Measurements from ENCODE around the gene EEFSEC. TPM values are rescaled to one million over a fixed set of nuclear protein-coding genes. Genes with fewer than 3 reads are reported as not detected.

Gene EEFSEC
- total and polyA plus RNA-seq, 2 experiments from 2014 or later: 10.1 to 16.2 TPM

DNA sequence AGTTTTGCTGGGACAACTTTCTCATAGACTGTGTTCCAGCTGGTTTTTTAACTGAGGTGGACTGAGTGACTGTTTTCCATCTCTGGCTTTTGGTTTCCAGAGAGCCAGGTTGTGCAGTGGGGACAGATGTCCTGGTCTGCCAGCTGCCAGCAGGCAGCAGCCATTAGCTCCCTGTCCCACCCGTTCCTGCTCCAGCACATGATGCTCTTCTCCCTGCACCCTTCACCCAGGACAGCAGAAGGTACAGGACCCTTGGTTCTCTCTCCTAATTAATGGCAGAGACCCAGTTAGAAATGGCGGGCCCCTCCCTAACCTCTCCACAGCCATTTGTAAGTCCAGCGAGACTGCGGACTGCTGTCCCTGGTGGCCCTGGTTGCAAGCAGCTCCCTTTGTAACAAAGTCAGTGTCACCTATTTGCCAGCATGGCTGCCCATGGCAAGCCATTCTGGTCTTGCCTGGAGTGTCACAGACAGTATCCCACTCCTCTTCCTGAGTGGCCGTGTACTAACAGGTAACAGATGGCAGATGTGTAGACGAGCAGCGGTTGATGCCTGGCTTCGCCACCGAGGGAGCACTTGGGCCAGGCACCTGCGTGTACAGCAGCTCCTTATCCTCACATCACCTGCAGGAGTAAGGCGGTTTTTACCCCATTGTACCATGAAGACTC, 165.1 kb downstream of the EEFSEC start:
- Histone ChIP-seq H2AFZ (no peak overlapping the region), H3K4me2 (no peak overlapping the region), H3K4me1 (ENCODE audit: insufficient read depth) (no peaks in the 10 kb centered on the region), H3K4me3 (no peak overlapping the region), H3K36me3 (ENCODE audit: insufficient read depth) (no peaks in the 10 kb centered on the region), H3F3A (replicated peaks; ENCODE audit: low read depth) (no peaks in the 10 kb centered on the region), H3K27ac (ENCODE audit: low read depth) (no peak overlapping the region), H4K20me1 (replicated peaks; ENCODE audit: insufficient read depth) (no peaks in the 10 kb centered on the region), H3K9me2 (ENCODE audit: insufficient read depth) (no peaks in the 10 kb centered on the region), H3K79me2 (replicated peaks; ENCODE audit: insufficient read depth) (no peaks in the 10 kb centered on the region), H3K27me3 (ENCODE audit: insufficient read depth) (no peaks in the 10 kb centered on the region)
- no peak for TF ChIP-seq ZNF462 (CRISPR knock-in tag; IDR thresholded peaks at IDR 0.05)
- TF ChIP-seq STAT1 (IDR thresholded peaks at IDR 0.05; ENCODE audit: unreplicated experiment): no peak
- no peak for TF ChIP-seq ZNF331 (CRISPR knock-in tag; IDR thresholded peaks at IDR 0.05; ENCODE audit: low read depth)
- TF ChIP-seq, protein P1, sequence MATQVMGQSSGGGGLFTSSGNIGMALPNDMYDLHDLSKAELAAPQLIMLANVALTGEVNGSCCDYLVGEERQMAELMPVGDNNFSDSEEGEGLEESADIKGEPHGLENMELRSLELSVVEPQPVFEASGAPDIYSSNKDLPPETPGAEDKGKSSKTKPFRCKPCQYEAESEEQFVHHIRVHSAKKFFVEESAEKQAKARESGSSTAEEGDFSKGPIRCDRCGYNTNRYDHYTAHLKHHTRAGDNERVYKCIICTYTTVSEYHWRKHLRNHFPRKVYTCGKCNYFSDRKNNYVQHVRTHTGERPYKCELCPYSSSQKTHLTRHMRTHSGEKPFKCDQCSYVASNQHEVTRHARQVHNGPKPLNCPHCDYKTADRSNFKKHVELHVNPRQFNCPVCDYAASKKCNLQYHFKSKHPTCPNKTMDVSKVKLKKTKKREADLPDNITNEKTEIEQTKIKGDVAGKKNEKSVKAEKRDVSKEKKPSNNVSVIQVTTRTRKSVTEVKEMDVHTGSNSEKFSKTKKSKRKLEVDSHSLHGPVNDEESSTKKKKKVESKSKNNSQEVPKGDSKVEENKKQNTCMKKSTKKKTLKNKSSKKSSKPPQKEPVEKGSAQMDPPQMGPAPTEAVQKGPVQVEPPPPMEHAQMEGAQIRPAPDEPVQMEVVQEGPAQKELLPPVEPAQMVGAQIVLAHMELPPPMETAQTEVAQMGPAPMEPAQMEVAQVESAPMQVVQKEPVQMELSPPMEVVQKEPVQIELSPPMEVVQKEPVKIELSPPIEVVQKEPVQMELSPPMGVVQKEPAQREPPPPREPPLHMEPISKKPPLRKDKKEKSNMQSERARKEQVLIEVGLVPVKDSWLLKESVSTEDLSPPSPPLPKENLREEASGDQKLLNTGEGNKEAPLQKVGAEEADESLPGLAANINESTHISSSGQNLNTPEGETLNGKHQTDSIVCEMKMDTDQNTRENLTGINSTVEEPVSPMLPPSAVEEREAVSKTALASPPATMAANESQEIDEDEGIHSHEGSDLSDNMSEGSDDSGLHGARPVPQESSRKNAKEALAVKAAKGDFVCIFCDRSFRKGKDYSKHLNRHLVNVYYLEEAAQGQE (IDR thresholded peaks at IDR 0.05; ENCODE audit: unreplicated experiment): no peak
- TF ChIP-seq CREB1 (CRISPR knock-in tag; IDR thresholded peaks at IDR 0.05; ENCODE audit: low read depth): no peak
- no peak for TF ChIP-seq NANOG (IDR thresholded peaks at IDR 0.05; ENCODE audit: borderline replicate concordance)
- H3K27me3 Mint-ChIP-seq (ENCODE audit: insufficient read depth, low read depth, poor library complexity): no peaks in the 10 kb centered on the region
- no peaks in the 10 kb centered on the region for H3K36me3 Mint-ChIP-seq (ENCODE audit: low read depth)
- no peak overlapping the region for H3K27ac Mint-ChIP-seq
- no peak overlapping the region for H3K4me3 Mint-ChIP-seq
- DNase-seq (ENCODE audit: low spot score) (no peak), ATAC-seq (no peak)
- H3K4me1 Mint-ChIP-seq: no peaks in the 10 kb centered on the region
- no peaks in the 10 kb centered on the region for H3K9me3 Mint-ChIP-seq
